Loucy (cell line): ENCODE measurements around the gene THBS1.

Experiments used
- EZH2phosphoT487 ChIP-seq: fragments of 200-600 bp; IDR thresholded peaks from 2 replicates; pipeline ENCODE4 v1.6.1; 2018; ENCODE audit warnings: antibody characterized with exemption, mild to moderate bottlenecking, moderate library complexity, borderline replicate concordance
- TF ChIP-seq, protein P1 (sequence below): fragments of 200-600 bp; sonication (generic); conservative IDR thresholded peaks from 2 replicates; pipeline ENCODE4 v1.5.1; 2014; ENCODE audit warnings: mild to moderate bottlenecking, antibody characterized with exemption, low read length

GRCh38 chr15:39624806-39625205, 43.9 kb downstream of the THBS1 start:
- TF ChIP-seq, protein P1, sequence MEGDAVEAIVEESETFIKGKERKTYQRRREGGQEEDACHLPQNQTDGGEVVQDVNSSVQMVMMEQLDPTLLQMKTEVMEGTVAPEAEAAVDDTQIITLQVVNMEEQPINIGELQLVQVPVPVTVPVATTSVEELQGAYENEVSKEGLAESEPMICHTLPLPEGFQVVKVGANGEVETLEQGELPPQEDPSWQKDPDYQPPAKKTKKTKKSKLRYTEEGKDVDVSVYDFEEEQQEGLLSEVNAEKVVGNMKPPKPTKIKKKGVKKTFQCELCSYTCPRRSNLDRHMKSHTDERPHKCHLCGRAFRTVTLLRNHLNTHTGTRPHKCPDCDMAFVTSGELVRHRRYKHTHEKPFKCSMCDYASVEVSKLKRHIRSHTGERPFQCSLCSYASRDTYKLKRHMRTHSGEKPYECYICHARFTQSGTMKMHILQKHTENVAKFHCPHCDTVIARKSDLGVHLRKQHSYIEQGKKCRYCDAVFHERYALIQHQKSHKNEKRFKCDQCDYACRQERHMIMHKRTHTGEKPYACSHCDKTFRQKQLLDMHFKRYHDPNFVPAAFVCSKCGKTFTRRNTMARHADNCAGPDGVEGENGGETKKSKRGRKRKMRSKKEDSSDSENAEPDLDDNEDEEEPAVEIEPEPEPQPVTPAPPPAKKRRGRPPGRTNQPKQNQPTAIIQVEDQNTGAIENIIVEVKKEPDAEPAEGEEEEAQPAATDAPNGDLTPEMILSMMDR = no peak
- TF ChIP-seq EZH2phosphoT487 = no peak
